IMR-90 (cell line): Measurements from ENCODE around the gene EPAS1. TPM values are rescaled to one million over a fixed set of nuclear protein-coding genes. Genes with fewer than 3 reads are reported as not detected.

Source experiments
- ATAC-seq: fragments of 200-7000 bp; cut with Tn5 transposase; 2 replicates; pipeline ENCODE4 v1.9.1; 2020; ENCODE audit warnings: low read depth, mild to moderate bottlenecking, moderate library complexity
- BruUV-seq: library from RNA; stranded (reverse); fragments of 400-500 nt; replicated peaks from 2 replicates; lab custom pipeline; 2021; lab: Mats Ljungman, UMichigan
- CTCF ChIA-PET: fragments of 300-600 bp; formaldehyde crosslinking; extraction: SDS; loops from one replicate; lab custom pipeline; 2021; ENCODE audit warnings: antibody characterized with exemption; lab: Yijun Ruan, JAX
- POLR2A ChIA-PET: fragments of 300-600 bp; sonication (Branson Sonifier 250); formaldehyde crosslinking; loops from one replicate; lab custom pipeline; 2022; ENCODE audit warnings: antibody characterized with exemption; ENCODE audit not compliant: unreplicated experiment; lab: Charles Lee
- DNase-seq: peaks from one replicate; pipeline ENCODE4 v3.0.0; 2013
- H2AFZ ChIP-seq: replicated peaks from 2 replicates; pipeline ENCODE3; 2013; ENCODE audit warnings: low read length, mild to moderate bottlenecking; ENCODE audit not compliant: poor library complexity
- H2AK5ac ChIP-seq: 2 replicates; pipeline ENCODE4 v1.6.1; 2013; ENCODE audit warnings: low read depth, low read length, inconsistent platforms
- H2AK9ac ChIP-seq: replicated peaks from 2 replicates; pipeline ENCODE3; 2013; ENCODE audit warnings: mild to moderate bottlenecking, low read depth, low read length, moderate library complexity; ENCODE audit not compliant: poor library complexity
- H2BK120ac ChIP-seq: 2 replicates; pipeline ENCODE4 v1.6.1; 2013; ENCODE audit warnings: low read depth, low read length, inconsistent platforms
- H2BK15ac ChIP-seq: 3 replicates; pipeline ENCODE4 v1.6.1; 2013; ENCODE audit warnings: low read depth, low read length, inconsistent platforms
- H2BK20ac ChIP-seq: 2 replicates; pipeline ENCODE4 v1.6.1; 2013; ENCODE audit warnings: low read depth, mild to moderate bottlenecking, inconsistent platforms, low read length, moderate library complexity
- H2BK5ac ChIP-seq: 2 replicates; pipeline ENCODE4 v1.6.1; 2013; ENCODE audit warnings: mild to moderate bottlenecking, low read depth, low read length, inconsistent platforms; ENCODE audit not compliant: poor library complexity, severe bottlenecking
- H3K14ac ChIP-seq: replicated peaks from 2 replicates; pipeline ENCODE4 v1.6.1; 2013; ENCODE audit warnings: low read depth, low read length, inconsistent platforms
- H3K18ac ChIP-seq: 2 replicates; pipeline ENCODE4 v1.6.1; 2013; ENCODE audit warnings: low read depth, low read length, control low read depth
- H3K23ac ChIP-seq: 2 replicates; pipeline ENCODE4 v1.6.1; 2013; ENCODE audit warnings: low read depth, low read length, inconsistent platforms
- H3K27ac ChIP-seq: 2 replicates; pipeline ENCODE4 v1.5.1; 2013; ENCODE audit warnings: mild to moderate bottlenecking, control low read depth, low read length; ENCODE audit not compliant: insufficient read depth
- H3K27me3 ChIP-seq: 2 replicates; pipeline ENCODE4 v1.6.1; 2013; ENCODE audit warnings: low read length; ENCODE audit not compliant: control insufficient read depth, insufficient read depth
- H3K36me3 ChIP-seq: 2 replicates; pipeline ENCODE4 v1.6.1; 2013; ENCODE audit warnings: low read length, mixed read lengths; ENCODE audit not compliant: control insufficient read depth, insufficient read depth
- H3K4ac ChIP-seq: 2 replicates; pipeline ENCODE4 v1.6.1; 2013; ENCODE audit warnings: low read depth, low read length, inconsistent platforms
- H3K4me1 ChIP-seq: 2 replicates; pipeline ENCODE4 v1.6.1; 2013; ENCODE audit warnings: low read length, mixed read lengths; ENCODE audit not compliant: control insufficient read depth, insufficient read depth
- H3K4me2 ChIP-seq: 2 replicates; pipeline ENCODE4 v1.6.1; 2013; ENCODE audit warnings: low read depth, mild to moderate bottlenecking, control low read depth, low read length, moderate library complexity
- H3K4me3 ChIP-seq: 2 replicates; pipeline ENCODE4 v1.5.1; 2013; ENCODE audit warnings: low read depth, mild to moderate bottlenecking, control low read depth, low read length, moderate library complexity; ENCODE audit not compliant: insufficient read depth
- H3K56ac ChIP-seq: 2 replicates; pipeline ENCODE4 v1.6.1; 2013; ENCODE audit warnings: low read length, inconsistent platforms; ENCODE audit not compliant: insufficient read depth; ENCODE audit errors: extremely low read depth
- H3K79me1 ChIP-seq, 2 experiments: 2 replicates each; pipeline ENCODE4 v1.6.1; 2013; ENCODE audit warnings: low read length in 2 of 2, inconsistent platforms in 1 of 2, low read depth in 1 of 2
- H3K9ac ChIP-seq: 2 replicates; pipeline ENCODE4 v1.6.1; 2013; ENCODE audit warnings: low read depth, low read length, control low read depth
- H3K9me1 ChIP-seq: 2 replicates; pipeline ENCODE4 v1.6.1; 2013; ENCODE audit warnings: low read length, inconsistent platforms; ENCODE audit not compliant: insufficient read depth
- H3K9me3 ChIP-seq: 2 replicates; pipeline ENCODE4 v1.6.1; 2013; ENCODE audit warnings: low read length; ENCODE audit not compliant: control insufficient read depth, insufficient read depth
- H4K20me1 ChIP-seq: 2 replicates; pipeline ENCODE4 v1.6.1; 2013; ENCODE audit warnings: low read length, inconsistent platforms; ENCODE audit not compliant: insufficient read depth
- H4K5ac ChIP-seq: 2 replicates; pipeline ENCODE4 v1.6.1; 2013; ENCODE audit warnings: mild to moderate bottlenecking, low read depth, low read length, control low read depth
- H4K8ac ChIP-seq, 2 experiments: 2 replicates each; pipeline ENCODE4 v1.6.1; 2013; ENCODE audit warnings: low read depth in 2 of 2, low read length in 2 of 2, control low read depth in 1 of 2, inconsistent platforms in 1 of 2
- H4K91ac ChIP-seq: 2 replicates; pipeline ENCODE4 v1.6.1; 2013; ENCODE audit warnings: low read depth, low read length, inconsistent platforms; ENCODE audit not compliant: insufficient read depth
- BHLHE40 ChIP-seq: fragments of 150-350 bp; IDR thresholded peaks from 2 replicates; pipeline ENCODE4 v1.6.1; 2016; ENCODE audit warnings: mild to moderate bottlenecking, low read depth, low read length
- CEBPB ChIP-seq: IDR thresholded peaks from 2 replicates; pipeline ENCODE4 v1.6.1; 2012; ENCODE audit warnings: low read depth, low read length, improper control_type of control experiment
- CHD1 ChIP-seq: IDR thresholded peaks from 2 replicates; pipeline ENCODE4 v1.6.1; 2012; ENCODE audit warnings: low read depth, low read length, improper control_type of control experiment
- CTCF ChIP-seq: conservative IDR thresholded peaks from 2 replicates; pipeline ENCODE4 v1.5.1; 2012; ENCODE audit warnings: mild to moderate bottlenecking, low read depth, low read length, improper control_type of control experiment
- ELK1 ChIP-seq: fragments of 150-350 bp; IDR thresholded peaks from 2 replicates; pipeline ENCODE4 v1.6.1; 2016; ENCODE audit warnings: low read depth, mild to moderate bottlenecking, low read length, moderate library complexity, borderline replicate concordance
- FOS ChIP-seq: fragments of 150-350 bp; IDR thresholded peaks from 2 replicates; pipeline ENCODE4 v1.6.1; 2016; ENCODE audit warnings: low read depth, low read length
- MAFK ChIP-seq: IDR thresholded peaks from 2 replicates; pipeline ENCODE4 v1.6.1; 2012; ENCODE audit warnings: low read depth, low read length, improper control_type of control experiment
- MAZ ChIP-seq: IDR thresholded peaks from 2 replicates; pipeline ENCODE4 v1.6.1; 2012; ENCODE audit warnings: low read depth, mild to moderate bottlenecking, low read length, improper control_type of control experiment, moderate library complexity, borderline replicate concordance
- MXI1 ChIP-seq: IDR thresholded peaks from 2 replicates; pipeline ENCODE4 v1.6.1; 2012; ENCODE audit warnings: low read depth, mild to moderate bottlenecking, low read length, moderate library complexity, borderline replicate concordance
- NFE2L2 ChIP-seq: fragments of 150-350 bp; IDR thresholded peaks from 2 replicates; pipeline ENCODE4 v1.6.1; 2016; ENCODE audit warnings: low read depth, mild to moderate bottlenecking, low read length
- POLR2A ChIP-seq: IDR thresholded peaks from 2 replicates; pipeline ENCODE4 v1.6.1; 2012; ENCODE audit warnings: mild to moderate bottlenecking, low read depth, low read length
- RAD21 ChIP-seq: IDR thresholded peaks from 2 replicates; pipeline ENCODE4 v1.6.1; 2012; ENCODE audit warnings: low read length, improper control_type of control experiment
- RCOR1 ChIP-seq: IDR thresholded peaks from 2 replicates; pipeline ENCODE4 v1.6.1; 2012; ENCODE audit warnings: mild to moderate bottlenecking, low read length, improper control_type of control experiment; ENCODE audit not compliant: insufficient replicate concordance
- RFX5 ChIP-seq: IDR thresholded peaks from 2 replicates; pipeline ENCODE4 v1.8.0; 2012; ENCODE audit warnings: low read depth, mild to moderate bottlenecking, low read length, moderate library complexity
- SMC3 ChIP-seq: fragments of 150-350 bp; IDR thresholded peaks from 2 replicates; pipeline ENCODE4 v1.6.1; 2016; ENCODE audit warnings: low read depth, mild to moderate bottlenecking, antibody characterized with exemption, low read length, moderate library complexity
- USF2 ChIP-seq: fragments of 150-350 bp; IDR thresholded peaks from 2 replicates; pipeline ENCODE4 v1.6.1; 2017; ENCODE audit warnings: mild to moderate bottlenecking, antibody characterized with exemption, low read length, low read depth
- whole genome bisulfite sequencing, 2 experiments: methylation state at CpG; one replicate each; pipeline versions ENCODE4 v1.1.5 to v1.1.7; 2013; ENCODE audit warnings: missing lambda C conversion rate in 2 of 2; ENCODE audit not compliant: insufficient read length in 1 of 2; ENCODE audit errors: extremely low coverage in 2 of 2; 5-methylcytosine and 5-hydroxymethylcytosine counted together
- dilution Hi-C: fragments of 300-500 bp; cut with HindIII; formaldehyde crosslinking; loops from one replicate; pipeline ENCODE4 v1.14.3; 2018; ENCODE audit warnings: low sequenced_read_pairs; ENCODE audit not compliant: unreplicated experiment
- in situ Hi-C: fragments of 300-500 bp; cut with MboI; formaldehyde crosslinking; loops from 3 replicates; pipeline ENCODE4 v1.14.3; 2019; ENCODE audit warnings: low sequenced_read_pairs, inconsistent platforms, mixed read lengths
- intact Hi-C: fragments of 100-400 bp; cut with micrococcal nuclease; formaldehyde crosslinking; loops from 2 replicates; pipeline ENCODE4 v1.10.0; 2022
- polyA plus RNA-seq, 3 experiments: library from polyadenylated mRNA; depleted of rRNA; stranded (reverse); fragments of >200 nt; gene quantifications; 2 replicates each; pipeline ENCODE4 v1.2.3, GENCODE V29; 2012; ENCODE audit warnings: low replicate concordance in 1 of 3
- total RNA-seq: library from RNA; depleted of rRNA; stranded (reverse); fragments of >200 nt; gene quantifications from 2 replicates; pipeline ENCODE4 v1.2.3, GENCODE V29; 2012

Gene EPAS1
- total and polyA plus RNA-seq, 2 of the 4 experiments (the other 2 are of a cell fraction): 40.7 to 120 TPM

GRCh38 chr2:46387292-46387691 lies 90.1 kb downstream of the EPAS1 start:
- ChIA-PET POLR2A (no interaction called here), CTCF (no interaction called here)
- Histone ChIP-seq H3K36me3 (peaks cover 58% of the 10 kb centered on the region), H3K18ac (no peak overlapping the region), H3K27ac (no peak overlapping the region), H2BK15ac (no peak overlapping the region), H3K4me3 (no peak overlapping the region), H3K9ac (no peak overlapping the region), H3K9me1 (peaks cover 12% of the 10 kb centered on the region; the same call in 1 of the 2 replicates), H2AK5ac (no peak overlapping the region), H2BK20ac (no peak overlapping the region), H3K4me1 (peaks cover 6% of the 10 kb centered on the region), H3K4ac (no peak overlapping the region), H4K8ac (no peak overlapping the region), H2AK9ac (no peak overlapping the region), H2BK5ac (no peak overlapping the region), H2BK120ac (no peak overlapping the region), H3K27me3 (no peaks in the 10 kb centered on the region), H3K56ac (no peak overlapping the region), H3K9me3 (no peaks in the 10 kb centered on the region), H3K4me2 (no peak overlapping the region), H4K5ac (no peak overlapping the region), H4K91ac (no peak overlapping the region), H3K14ac (no peak overlapping the region), H2AFZ (no peak overlapping the region), H3K79me1 (peaks cover 0 to 3% of the 10 kb centered on the region in 2 experiments; a peak in 2 of 4 replicates), H4K20me1 (no peaks in the 10 kb centered on the region), H3K23ac (no peak overlapping the region)
- DNase-seq: no peak
- dilution Hi-C loops: no loop called here
- no TSS peak for BruUV-seq
- TF ChIP-seq SMC3: no peak
- TF ChIP-seq CEBPB: no peak
- no peak for TF ChIP-seq POLR2A
- no peak for TF ChIP-seq FOS
- TF ChIP-seq CHD1: no peak
- no peak for TF ChIP-seq USF2
- no peak for TF ChIP-seq MXI1
- TF ChIP-seq BHLHE40: no peak
- no peak for TF ChIP-seq MAFK
- TF ChIP-seq MAZ: no peak
- TF ChIP-seq CTCF: no peak
- TF ChIP-seq NFE2L2: no peak
- no peak for TF ChIP-seq RAD21
- no peak for TF ChIP-seq RFX5
- no peak for TF ChIP-seq RCOR1
- no peak for TF ChIP-seq ELK1
- in situ Hi-C loops: no loop called here
- no peak for ATAC-seq
- intact Hi-C loops: no loop called here
- WGBS, 2 experiments: no CpG with 5 or more reads among the region's 3 CpGs
